Measurements from ENCODE around the gene C5orf63. TPM values are rescaled to one million over a fixed set of nuclear protein-coding genes. Genes with fewer than 3 reads are reported as not detected.

C5orf63 gene
- total and polyA plus RNA-seq, 2 of the 13 experiments (the other 11 are each of a cell fraction or from before 2014, with no cell fraction given), result 7.9 to 8.8 TPM

DNA sequence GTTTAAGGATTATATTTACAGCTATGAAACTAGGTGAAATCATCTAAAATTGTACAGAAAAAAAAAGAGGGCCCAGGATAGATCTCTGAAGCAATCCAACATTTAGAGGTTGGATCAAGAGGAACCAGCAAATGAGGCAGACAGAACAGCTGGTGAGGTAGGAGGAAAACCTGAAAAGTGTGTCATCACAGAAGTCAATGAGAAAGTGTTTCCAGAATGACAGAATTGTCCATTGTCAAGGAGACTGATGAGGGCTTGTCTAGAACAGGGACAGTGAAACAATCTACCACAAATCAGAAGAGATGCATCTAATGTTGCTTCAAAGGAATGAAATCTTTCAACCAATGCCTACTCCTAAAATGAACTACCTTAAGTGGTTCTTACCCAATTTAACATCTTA lies 6.6 kb downstream of the C5orf63 start (continued):
- TF ChIP-seq, protein P1, sequence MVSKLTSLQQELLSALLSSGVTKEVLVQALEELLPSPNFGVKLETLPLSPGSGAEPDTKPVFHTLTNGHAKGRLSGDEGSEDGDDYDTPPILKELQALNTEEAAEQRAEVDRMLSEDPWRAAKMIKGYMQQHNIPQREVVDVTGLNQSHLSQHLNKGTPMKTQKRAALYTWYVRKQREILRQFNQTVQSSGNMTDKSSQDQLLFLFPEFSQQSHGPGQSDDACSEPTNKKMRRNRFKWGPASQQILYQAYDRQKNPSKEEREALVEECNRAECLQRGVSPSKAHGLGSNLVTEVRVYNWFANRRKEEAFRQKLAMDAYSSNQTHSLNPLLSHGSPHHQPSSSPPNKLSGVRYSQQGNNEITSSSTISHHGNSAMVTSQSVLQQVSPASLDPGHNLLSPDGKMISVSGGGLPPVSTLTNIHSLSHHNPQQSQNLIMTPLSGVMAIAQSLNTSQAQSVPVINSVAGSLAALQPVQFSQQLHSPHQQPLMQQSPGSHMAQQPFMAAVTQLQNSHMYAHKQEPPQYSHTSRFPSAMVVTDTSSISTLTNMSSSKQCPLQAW (CRISPR knock-in tag; IDR thresholded peaks at IDR 0.05), result no peak
- TF ChIP-seq ZBTB42 (CRISPR knock-in tag; IDR thresholded peaks at IDR 0.05) (no peak), NBN (conservative IDR thresholded peaks at IDR 0.05) (no peak), ZKSCAN8 (CRISPR knock-in tag; IDR thresholded peaks at IDR 0.05; ENCODE audit: borderline replicate concordance) (no peak)

DNA sequence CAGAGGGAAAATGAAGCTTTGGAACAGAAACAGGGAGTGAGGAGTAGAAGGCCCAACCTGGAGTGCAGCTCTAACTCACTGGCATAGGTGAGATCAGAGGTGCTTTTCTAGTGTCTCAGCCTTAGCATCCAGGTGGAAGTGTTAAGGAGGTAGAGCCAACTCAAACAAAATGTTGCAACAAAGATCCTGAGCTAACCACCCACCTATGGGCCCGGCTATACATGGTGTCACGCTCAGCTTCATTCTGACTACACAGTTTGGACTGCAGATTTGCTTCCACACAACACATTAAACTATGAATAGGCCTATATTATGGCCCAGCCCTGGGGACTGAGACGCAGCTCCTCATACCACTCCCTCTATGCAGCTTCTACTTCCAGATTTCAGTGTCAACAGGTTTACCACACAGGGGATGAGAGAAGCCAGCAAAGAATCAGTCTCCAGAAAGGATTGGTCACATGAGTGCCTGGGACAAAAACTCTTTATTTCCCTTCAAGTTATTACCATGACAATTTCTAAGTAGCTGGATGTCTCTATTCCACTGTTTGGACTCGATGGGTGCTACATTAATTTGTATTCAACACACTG lies 9.0 kb downstream of the C5orf63 start:
- H3K9ac ChIP-seq (ENCODE audit: insufficient read depth, low read depth, low read length), result no peak overlapping the region
- H3K4me2 ChIP-seq (ENCODE audit: low read depth, low read length), result no peak overlapping the region
- intact Hi-C loops (cut with micrococcal nuclease; ENCODE audit: unreplicated experiment) (no loop called here), in situ Hi-C loops (cut with HindIII; ENCODE audit: extremely low pct_ligation_motif_present, low pct_unique_long_range_greater_than_20kb) (no loop called here)
- no peaks in the 10 kb centered on the region for H4K20me1 ChIP-seq (ENCODE audit: insufficient read depth, low read length)
- ChIA-PET CTCF (ENCODE audit: low intra/inter-chr PET ratio, low total read pairs) (no interaction called here), POLR2A (interaction anchor here (1.8 kb wide), 1 partner anchor 8 kb away, joined by 9 read pairs; the partner anchor contains the start of gene C5orf63)
- no peak overlapping the region for H3K4me3 ChIP-seq (replicated peaks in 1 of 3; ENCODE audit: insufficient read depth in 1 of 3, low read depth in 2 of 3, low read length in 3 of 3)
- no peak for FAIRE-seq
- H3K27me3 ChIP-seq (ENCODE audit: control insufficient read depth in 1 of 2, insufficient read depth in 2 of 2, low read length in 2 of 2), result no peaks in the 10 kb centered on the region
- no peak for ATAC-seq
- H3K4me1 ChIP-seq (ENCODE audit: insufficient read depth, low read length), result no peaks in the 10 kb centered on the region
- 97% methylated on average over 2 of the region's 4 CpGs for WGBS (ENCODE audit: low lambda C conversion rate)
- no peaks in the 10 kb centered on the region for H3K9me3 ChIP-seq (ENCODE audit: low read length)
- H2AFZ ChIP-seq (ENCODE audit: low read length), result no peak overlapping the region
- H3K27ac ChIP-seq (ENCODE audit: extremely low read length, insufficient read depth, low read length), result no peak overlapping the region
- no peaks in the 10 kb centered on the region; a peak in 1 of 5 replicates for H3K36me3 ChIP-seq (replicated peaks in 1 of 2; ENCODE audit: control insufficient read depth in 1 of 2, insufficient read depth in 2 of 2, low read length in 2 of 2)
- no TSS peak for BruUV-seq (replicated peaks)
- DNase-seq (ENCODE audit: low spot score), result no peak
- no peaks in the 10 kb centered on the region for H3K79me2 ChIP-seq (ENCODE audit: insufficient read depth, low read length)
- TF ChIP-seq ZNF44 (CRISPR knock-in tag; IDR thresholded peaks at IDR 0.05) (no peak), HNRNPH1 (optimal IDR thresholded peaks at IDR 0.05; ENCODE audit: low read depth, low read length) (no peak), HNF4A (CRISPR knock-in tag; IDR thresholded peaks at IDR 0.05) (no peak), MIXL1 (CRISPR knock-in tag; IDR thresholded peaks at IDR 0.05) (no peak), CEBPB (IDR thresholded peaks at IDR 0.05; ENCODE audit: borderline replicate concordance, low read depth, low read length) (no peak), KDM2A (CRISPR knock-in tag; IDR thresholded peaks at IDR 0.05; ENCODE audit: borderline replicate concordance, low read depth) (no peak), ZNF670 (CRISPR knock-in tag; IDR thresholded peaks at IDR 0.05; ENCODE audit: borderline replicate concordance) (no peak), SATB2 (CRISPR knock-in tag; IDR thresholded peaks at IDR 0.05) (no peak), PHF5A (CRISPR knock-in tag; IDR thresholded peaks at IDR 0.05; ENCODE audit: low read depth, unreplicated experiment) (no peak), ZBTB1 (CRISPR knock-in tag; IDR thresholded peaks at IDR 0.05; ENCODE audit: borderline replicate concordance) (no peak), TEAD3 (CRISPR knock-in tag; optimal IDR thresholded peaks at IDR 0.05; ENCODE audit: borderline replicate concordance) (no peak), ADNP (CRISPR knock-in tag; IDR thresholded peaks at IDR 0.05) (no peak), ZNF543 (CRISPR knock-in tag; IDR thresholded peaks at IDR 0.05) (no peak)
- TF ChIP-seq, protein P2, sequence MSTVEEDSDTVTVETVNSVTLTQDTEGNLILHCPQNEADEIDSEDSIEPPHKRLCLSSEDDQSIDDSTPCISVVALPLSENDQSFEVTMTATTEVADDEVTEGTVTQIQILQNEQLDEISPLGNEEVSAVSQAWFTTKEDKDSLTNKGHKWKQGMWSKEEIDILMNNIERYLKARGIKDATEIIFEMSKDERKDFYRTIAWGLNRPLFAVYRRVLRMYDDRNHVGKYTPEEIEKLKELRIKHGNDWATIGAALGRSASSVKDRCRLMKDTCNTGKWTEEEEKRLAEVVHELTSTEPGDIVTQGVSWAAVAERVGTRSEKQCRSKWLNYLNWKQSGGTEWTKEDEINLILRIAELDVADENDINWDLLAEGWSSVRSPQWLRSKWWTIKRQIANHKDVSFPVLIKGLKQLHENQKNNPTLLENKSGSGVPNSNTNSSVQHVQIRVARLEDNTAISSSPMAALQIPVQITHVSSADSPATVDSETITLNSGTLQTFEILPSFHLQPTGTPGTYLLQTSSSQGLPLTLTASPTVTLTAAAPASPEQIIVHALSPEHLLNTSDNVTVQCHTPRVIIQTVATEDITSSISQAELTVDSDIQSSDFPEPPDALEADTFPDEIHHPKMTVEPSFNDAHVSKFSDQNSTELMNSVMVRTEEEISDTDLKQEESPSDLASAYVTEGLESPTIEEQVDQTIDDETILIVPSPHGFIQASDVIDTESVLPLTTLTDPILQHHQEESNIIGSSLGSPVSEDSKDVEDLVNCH (CRISPR knock-in tag; IDR thresholded peaks at IDR 0.05), result no peak
- TF ChIP-seq, protein P3, sequence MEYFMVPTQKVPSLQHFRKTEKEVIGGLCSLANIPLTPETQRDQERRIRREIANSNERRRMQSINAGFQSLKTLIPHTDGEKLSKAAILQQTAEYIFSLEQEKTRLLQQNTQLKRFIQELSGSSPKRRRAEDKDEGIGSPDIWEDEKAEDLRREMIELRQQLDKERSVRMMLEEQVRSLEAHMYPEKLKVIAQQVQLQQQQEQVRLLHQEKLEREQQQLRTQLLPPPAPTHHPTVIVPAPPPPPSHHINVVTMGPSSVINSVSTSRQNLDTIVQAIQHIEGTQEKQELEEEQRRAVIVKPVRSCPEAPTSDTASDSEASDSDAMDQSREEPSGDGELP (IDR thresholded peaks at IDR 0.05; ENCODE audit: borderline replicate concordance, low read depth), result no peak
